BLaER1 treated with 17β-estradiol and CSF1 and Interleukin-3, amounts not matched to agents 10 nM and 100 nM (cell line): Measurements from ENCODE around the gene LRRC58.
"Not testable (repeated sequence)": the region's sequence is repeated elsewhere in the genome, so short reads cannot be mapped to it uniquely, and the experiment has no call there.

ENCODE experiments used
- H3K27ac ChIP-seq, 11 experiments: shearing (Covaris generic); formaldehyde crosslinking; 2 replicates each; pipeline ENCODE4 v1.8.1; 2022
- H3K27me3 ChIP-seq, 11 experiments: shearing (Covaris generic); formaldehyde crosslinking; 2 replicates each; pipeline ENCODE4 v1.8.1; 2022
- H3K36me3 ChIP-seq, 11 experiments: shearing (Covaris generic); formaldehyde crosslinking; 2 replicates each; pipeline ENCODE4 v1.8.1; 2022
- H3K4me1 ChIP-seq, 10 experiments: shearing (Covaris generic); formaldehyde crosslinking; 2 replicates each; pipeline ENCODE4 v1.8.1; 2022
- H3K4me2 ChIP-seq, 11 experiments: shearing (Covaris generic); formaldehyde crosslinking; 2 replicates each; pipeline ENCODE4 v1.8.1; 2022
- H3K4me3 ChIP-seq, 10 experiments: shearing (Covaris generic); formaldehyde crosslinking; 2 replicates each; pipeline ENCODE4 v1.8.1; 2022
- H3K9ac ChIP-seq, 11 experiments: shearing (Covaris generic); formaldehyde crosslinking; 2 replicates each; pipeline ENCODE4 v1.8.1; 2022
- H3K9me3 ChIP-seq, 11 experiments: shearing (Covaris generic); formaldehyde crosslinking; replicated peaks in 1 of 11; 2 replicates each; pipeline ENCODE4 v1.8.1; 2022
- H4K20me1 ChIP-seq, 11 experiments: shearing (Covaris generic); formaldehyde crosslinking; 2 replicates each; pipeline ENCODE4 v1.8.1; 2022
- Cebpa-rat ChIP-seq, 11 experiments: shearing (Covaris generic); IDR thresholded peaks; 2 replicates each; pipeline ENCODE4 v1.8.1; 2022

The LRRC58 gene

DNA sequence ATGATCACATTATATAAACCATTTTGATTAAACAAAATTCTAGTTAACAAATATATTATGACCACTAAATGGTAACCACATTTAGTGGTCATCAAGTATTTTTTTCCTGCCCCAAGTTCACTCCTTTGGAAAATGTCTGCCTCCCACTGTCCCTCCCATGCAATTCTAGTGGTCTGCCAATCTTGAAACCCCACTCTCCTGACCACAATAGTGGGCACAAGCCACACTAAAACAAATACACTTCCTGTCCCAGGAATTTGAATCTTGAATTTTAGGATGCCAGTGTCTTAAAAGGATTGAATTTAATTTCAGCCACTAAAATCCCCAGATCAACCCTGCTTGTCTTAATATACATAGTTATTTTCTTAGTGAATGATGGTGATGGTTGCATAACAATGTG is 50.2 kb downstream of the LRRC58 start:
- no peak overlapping the region for H3K27ac ChIP-seq
- no peak overlapping the region for H3K4me2 ChIP-seq
- no peak overlapping the region for H3K9ac ChIP-seq
- no peak overlapping the region for H3K4me3 ChIP-seq
- H3K36me3 ChIP-seq: no peaks in the 10 kb centered on the region
- H3K9me3 ChIP-seq: peaks cover 0 to 10% (median 3%) of the 10 kb centered on the region in 11 experiments; a peak in 9 of 22 replicates
- H4K20me1 ChIP-seq: no peaks in the 10 kb centered on the region
- H3K27me3 ChIP-seq: no peaks in the 10 kb centered on the region
- TF ChIP-seq Cebpa-rat (IDR thresholded peaks at IDR 0.05): no peak
- no peaks in the 10 kb centered on the region for H3K4me1 ChIP-seq

GRCh38 chr3:120291552-120291951 is 57.6 kb downstream of the LRRC58 start:
- H3K9ac ChIP-seq, H4K20me1 ChIP-seq, H3K27me3 ChIP-seq, H3K36me3 ChIP-seq, H3K4me2 ChIP-seq, H3K27ac ChIP-seq, H3K4me1 ChIP-seq, H3K4me3 ChIP-seq: not testable (repeated sequence)
- H3K9me3 ChIP-seq: peaks cover 17 to 57% (median 37%) of the 10 kb centered on the region in 11 experiments

DNA sequence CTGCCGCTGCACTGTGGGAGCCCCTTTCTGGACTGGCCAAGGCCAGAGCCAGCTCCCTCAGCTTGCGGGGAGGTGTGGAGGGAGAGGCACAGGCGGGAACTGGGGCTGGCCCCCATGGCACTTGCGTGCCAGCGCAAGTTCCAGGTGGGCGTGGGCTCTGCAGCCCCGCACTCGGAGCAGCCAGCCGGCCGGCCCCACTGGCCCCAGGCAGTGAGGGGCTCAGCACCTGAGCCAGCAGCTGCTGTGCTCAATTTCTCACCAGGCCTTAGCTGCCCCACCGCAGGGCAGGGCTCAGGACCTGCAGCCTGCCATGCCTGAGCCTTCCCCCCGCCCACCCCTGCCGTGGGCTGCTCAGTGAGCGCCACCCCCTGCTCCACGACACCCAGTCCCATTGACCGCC is 59.5 kb downstream of the LRRC58 start:
- no peaks in the 10 kb centered on the region for H4K20me1 ChIP-seq
- no peaks in the 10 kb centered on the region for H3K27me3 ChIP-seq
- TF ChIP-seq Cebpa-rat (IDR thresholded peaks at IDR 0.05): no peak
- no peak overlapping the region for H3K4me3 ChIP-seq
- H3K9ac ChIP-seq: no peak overlapping the region
- H3K9me3 ChIP-seq: peaks cover 20 to 58% (median 42%) of the 10 kb centered on the region in 11 experiments
- H3K27ac ChIP-seq: no peak overlapping the region
- H3K36me3 ChIP-seq: no peaks in the 10 kb centered on the region
- H3K4me2 ChIP-seq: no peak overlapping the region
- H3K4me1 ChIP-seq: no peaks in the 10 kb centered on the region

DNA sequence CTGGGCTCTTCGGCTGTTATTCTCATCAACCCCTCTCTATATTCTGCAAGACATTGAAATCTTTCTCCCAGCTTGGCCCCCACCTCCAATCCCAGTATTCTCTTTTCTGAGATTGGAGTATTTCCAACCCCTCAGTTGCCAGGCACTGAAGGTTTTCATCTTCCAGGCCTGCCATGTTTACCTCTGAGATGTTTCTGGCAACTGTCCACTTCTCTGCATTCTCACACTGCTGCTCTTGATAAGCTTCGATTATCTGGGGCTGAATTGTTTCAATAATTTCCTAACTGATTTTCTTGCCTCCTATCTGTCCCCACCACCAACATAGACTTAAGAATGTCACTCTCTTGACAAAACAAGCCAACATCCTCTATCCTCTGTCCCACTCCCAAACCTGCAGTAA is 62.7 kb downstream of the LRRC58 start:
- Histone ChIP-seq H3K4me3 (no peak overlapping the region), H3K4me2 (no peak overlapping the region), H4K20me1 (no peaks in the 10 kb centered on the region), H3K4me1 (no peaks in the 10 kb centered on the region), H3K27ac (no peak overlapping the region), H3K9me3 (peaks cover 3 to 29% (median 21%) of the 10 kb centered on the region in 11 experiments; a peak in 15 of 22 replicates), H3K36me3 (no peaks in the 10 kb centered on the region), H3K27me3 (no peaks in the 10 kb centered on the region), H3K9ac (no peak overlapping the region)
- TF ChIP-seq Cebpa-rat (IDR thresholded peaks at IDR 0.05): no peak

GRCh38 chr3:120285508-120285841 is 63.7 kb downstream of the LRRC58 start:
- Histone ChIP-seq H3K9ac (no peak overlapping the region), H3K27me3 (no peaks in the 10 kb centered on the region), H3K27ac (no peak overlapping the region), H4K20me1 (no peaks in the 10 kb centered on the region), H3K9me3 (peaks cover 3 to 26% (median 16%) of the 10 kb centered on the region in 11 experiments; a peak in 15 of 22 replicates), H3K4me1 (no peaks in the 10 kb centered on the region), H3K4me3 (no peak overlapping the region), H3K36me3 (no peaks in the 10 kb centered on the region), H3K4me2 (no peak overlapping the region)
- TF ChIP-seq Cebpa-rat (IDR thresholded peaks at IDR 0.05): no peak

- H4K20me1 ChIP-seq: no peaks in the 10 kb centered on the region
- no peak within 1 kb of the TSS for H3K4me3 ChIP-seq
- H3K36me3 ChIP-seq: no peaks in the 10 kb centered on the region
- H3K27ac ChIP-seq: no peak within 1 kb of the TSS
- peaks cover 3 to 21% (median 12%) of the 10 kb centered on the region in 11 experiments; a peak in 14 of 22 replicates for H3K9me3 ChIP-seq
- H3K4me1 ChIP-seq: no peaks in the 10 kb centered on the region
- H3K9ac ChIP-seq: no peak within 1 kb of the TSS
- no peak within 1 kb of the TSS for H3K4me2 ChIP-seq
- TF ChIP-seq Cebpa-rat (IDR thresholded peaks at IDR 0.05): no peak
- H3K27me3 ChIP-seq: no peaks in the 10 kb centered on the region
Observed at GRCh38 chr3:120284747-120285507, 64.2 kb downstream of the LRRC58 start, which contains the start of gene GPR156. Gene GPR156, minus strand, starts transcription at chr3:120285222. Its CDS starts 41,124 bp downstream, at chr3:120244098.

DNA sequence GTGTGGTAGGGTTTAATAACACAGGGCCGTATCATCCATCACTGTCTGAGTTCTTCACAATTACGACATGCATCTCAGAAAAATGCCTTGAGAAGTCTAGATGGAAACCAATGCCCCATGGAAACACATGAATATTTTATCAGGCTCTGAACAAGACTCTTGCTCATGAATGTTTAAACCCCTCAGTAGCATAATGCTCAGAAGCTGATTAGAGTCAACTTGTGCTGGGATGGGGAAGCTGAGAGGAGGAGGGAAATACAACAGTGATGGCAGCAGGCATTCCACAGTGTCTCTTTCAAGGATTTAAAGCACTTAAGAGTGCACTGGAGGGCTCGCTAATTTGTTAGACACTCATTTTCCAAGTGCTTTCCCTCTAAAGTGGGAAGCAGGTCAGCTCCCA is 67.9 kb downstream of the LRRC58 start:
- TF ChIP-seq Cebpa-rat (IDR thresholded peaks at IDR 0.05): no peak
- Histone ChIP-seq H3K9me3 (peaks cover 0 to 7% (median 4%) of the 10 kb centered on the region in 11 experiments; a peak in 8 of 22 replicates), H3K27me3 (no peaks in the 10 kb centered on the region), H3K4me2 (no peak overlapping the region), H3K27ac (no peak overlapping the region), H3K9ac (no peak overlapping the region), H3K36me3 (no peaks in the 10 kb centered on the region), H3K4me3 (no peak overlapping the region), H3K4me1 (no peaks in the 10 kb centered on the region), H4K20me1 (no peaks in the 10 kb centered on the region)

DNA sequence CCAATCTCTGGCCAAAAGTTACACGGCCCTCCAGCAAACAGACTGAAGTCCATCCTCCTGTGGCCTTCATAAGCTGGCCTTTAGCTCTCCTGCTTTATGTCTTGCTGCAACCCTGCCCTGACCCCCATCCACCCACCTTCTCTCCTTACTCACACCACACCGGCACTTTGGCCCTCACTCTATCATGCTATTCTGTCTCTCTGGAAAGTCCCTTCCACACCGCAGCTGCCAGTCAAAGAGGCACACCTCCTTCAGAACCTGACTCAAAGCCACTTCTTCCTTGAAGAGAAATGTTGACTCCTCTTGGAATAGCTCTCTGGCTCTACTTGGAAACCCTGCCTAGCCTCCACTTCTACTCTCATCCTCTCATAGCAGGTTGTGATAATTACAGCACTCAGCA is 68.6 kb downstream of the LRRC58 start:
- Histone ChIP-seq H3K9me3 (peaks cover 0 to 6% (median 4%) of the 10 kb centered on the region in 11 experiments; a peak in 8 of 22 replicates), H3K27me3 (no peaks in the 10 kb centered on the region), H3K4me2 (no peak overlapping the region), H3K4me3 (no peak overlapping the region), H4K20me1 (no peaks in the 10 kb centered on the region), H3K36me3 (no peaks in the 10 kb centered on the region), H3K4me1 (no peaks in the 10 kb centered on the region), H3K9ac (no peak overlapping the region), H3K27ac (no peak overlapping the region)
- TF ChIP-seq Cebpa-rat (IDR thresholded peaks at IDR 0.05): no peak

- Histone ChIP-seq H3K27ac (no peak overlapping the region), H4K20me1 (no peaks in the 10 kb centered on the region), H3K36me3 (no peaks in the 10 kb centered on the region), H3K9me3 (peaks cover 0 to under 1% (median under 1%) of the 10 kb centered on the region in 11 experiments; a peak in 4 of 22 replicates), H3K9ac (no peak overlapping the region), H3K4me2 (no peak overlapping the region), H3K4me3 (no peak overlapping the region), H3K27me3 (no peaks in the 10 kb centered on the region), H3K4me1 (no peaks in the 10 kb centered on the region)
- no peak for TF ChIP-seq Cebpa-rat (IDR thresholded peaks at IDR 0.05)
Observed at GRCh38 chr3:120280026-120280425, 69.1 kb downstream of the LRRC58 start.

GRCh38 chr3:120276767-120277166 is 72.4 kb downstream of the LRRC58 start:
- H3K9ac ChIP-seq: no peak overlapping the region
- TF ChIP-seq Cebpa-rat (IDR thresholded peaks at IDR 0.05): no peak
- H4K20me1 ChIP-seq: no peaks in the 10 kb centered on the region
- H3K27me3 ChIP-seq: no peaks in the 10 kb centered on the region
- H3K4me3 ChIP-seq: no peak overlapping the region
- no peaks in the 10 kb centered on the region for H3K4me1 ChIP-seq
- H3K4me2 ChIP-seq: no peak overlapping the region
- no peak overlapping the region for H3K27ac ChIP-seq
- no peaks in the 10 kb centered on the region for H3K9me3 ChIP-seq
- no peaks in the 10 kb centered on the region for H3K36me3 ChIP-seq
